CD14-positive monocyte (primary cell): ENCODE data around the gene AARSD1. TPM values are rescaled to one million over a fixed set of nuclear protein-coding genes. Genes with fewer than 3 reads are reported as not detected.
A peak's percentile ranks its signal among the peaks of the same experiment; 100 is the strongest.
"Not testable (repeated sequence)": the region's sequence is repeated elsewhere in the genome, so short reads cannot be mapped to it uniquely, and the experiment has no call there.

Experiments
- DNase-seq, 3 donors: peaks; one replicate each; pipeline ENCODE4 v3.0.0-alpha.2; 2011 to 2022
- H2AFZ ChIP-seq: 2 replicates; pipeline ENCODE4 v1.6.0; 2012; ENCODE audit warnings: mild to moderate bottlenecking, low read depth, low read length, inconsistent platforms; ENCODE audit not compliant: insufficient read depth, poor library complexity, severe bottlenecking
- H3K27ac ChIP-seq, 2 donors: 1 replicate in 1 of 2; 2 replicates in 1 of 2; pipeline ENCODE4 v1.5.1; 2012 to 2013; ENCODE audit warnings: low read length in 2 of 2, control low read depth in 1 of 2, inconsistent platforms in 1 of 2, low read depth in 1 of 2, mild to moderate bottlenecking in 1 of 2
- H3K27me3 ChIP-seq, 2 donors: one replicate each; pipeline versions ENCODE4 v1.6.0 to v1.6.1; 2011 to 2013; ENCODE audit warnings: low read length in 2 of 2; ENCODE audit not compliant: control insufficient read depth in 2 of 2, insufficient read depth in 2 of 2
- H3K36me3 ChIP-seq, 2 donors: replicated peaks in 1 of 2; 1 replicate in 1 of 2; 2 replicates in 1 of 2; pipeline versions ENCODE4 v1.5.1 to v1.6.1; 2012 to 2013; ENCODE audit warnings: low read length in 2 of 2, control low read depth in 1 of 2, inconsistent platforms in 1 of 2, mild to moderate bottlenecking in 1 of 2; ENCODE audit not compliant: insufficient read depth in 2 of 2, control insufficient read depth in 1 of 2
- H3K4me1 ChIP-seq, 2 donors: 1 replicate in 1 of 2; 2 replicates in 1 of 2; pipeline versions ENCODE4 v1.5.1 to v1.6.1; 2012 to 2013; ENCODE audit warnings: low read length in 2 of 2, control low read depth in 1 of 2, inconsistent platforms in 1 of 2, mild to moderate bottlenecking in 1 of 2, moderate library complexity in 1 of 2; ENCODE audit not compliant: insufficient read depth in 2 of 2, control insufficient read depth in 1 of 2
- H3K4me2 ChIP-seq: replicated peaks from 2 replicates; pipeline ENCODE3; 2012; ENCODE audit warnings: low read length, moderate library complexity, mild to moderate bottlenecking; ENCODE audit not compliant: poor library complexity, severe bottlenecking; ENCODE audit errors: extremely low read depth
- H3K4me3 ChIP-seq, 3 experiments: fragments of 200-600 bp in 1 of 3; sonication (generic) in 1 of 3; replicated peaks in 1 of 3; 1 replicate in 2 of 3; 2 replicates in 1 of 3; pipeline ENCODE4 v1.5.1; 2011 to 2013; ENCODE audit warnings: low read length in 3 of 3, mild to moderate bottlenecking in 3 of 3, control low read depth in 2 of 3, low read depth in 2 of 3, inconsistent platforms in 1 of 3, moderate library complexity in 1 of 3
- H3K79me2 ChIP-seq: 2 replicates; pipeline ENCODE4 v1.6.0; 2012; ENCODE audit warnings: mild to moderate bottlenecking, control low read depth, inconsistent platforms, low read length, moderate library complexity; ENCODE audit not compliant: insufficient read depth
- H3K9ac ChIP-seq: 2 replicates; pipeline ENCODE4 v1.6.0; 2017; ENCODE audit warnings: low read length, mild to moderate bottlenecking; ENCODE audit not compliant: insufficient read depth, poor library complexity, severe bottlenecking
- H3K9me3 ChIP-seq, 2 donors: replicated peaks in 1 of 2; 1 replicate in 1 of 2; 2 replicates in 1 of 2; pipeline versions ENCODE4 v1.5.1 to v1.6.1; 2012 to 2013; ENCODE audit warnings: low read length in 2 of 2, control low read depth in 1 of 2; ENCODE audit not compliant: control insufficient read depth in 1 of 2, insufficient read depth in 1 of 2
- H4K20me1 ChIP-seq: 2 replicates; pipeline ENCODE4 v1.6.0; 2012; ENCODE audit warnings: mild to moderate bottlenecking, low read length, control low read depth, moderate library complexity; ENCODE audit not compliant: insufficient read depth
- H3K27ac Mint-ChIP-seq, 7 donors: one replicate each; pipeline ENCODE4 v1.8.0; 2020; ENCODE audit warnings: mild to moderate bottlenecking in 7 of 7, mixed read lengths in 7 of 7, moderate library complexity in 6 of 7, inconsistent platforms in 2 of 7
- H3K27me3 Mint-ChIP-seq, 3 donors: one replicate each; pipeline ENCODE4 v1.8.0; 2021 to 2022; ENCODE audit warnings: low read depth in 3 of 3, mild to moderate bottlenecking in 3 of 3, mixed read lengths in 3 of 3, moderate library complexity in 3 of 3, inconsistent platforms in 1 of 3
- H3K36me3 Mint-ChIP-seq, 2 donors: one replicate each; pipeline ENCODE4 v1.8.0; 2020; ENCODE audit warnings: mixed read lengths in 2 of 2, inconsistent platforms in 1 of 2, mild to moderate bottlenecking in 1 of 2
- H3K4me1 Mint-ChIP-seq: one replicate; pipeline ENCODE4 v1.8.0; 2020; ENCODE audit warnings: mild to moderate bottlenecking, mixed read lengths
- H3K4me3 Mint-ChIP-seq, 2 donors: one replicate each; pipeline ENCODE4 v1.8.0; 2020; ENCODE audit warnings: mild to moderate bottlenecking in 2 of 2, mixed read lengths in 2 of 2, moderate library complexity in 1 of 2
- H3K9me3 Mint-ChIP-seq, 7 donors: one replicate each; pipeline ENCODE4 v1.8.0; 2020 to 2022; ENCODE audit warnings: mixed read lengths in 7 of 7, mild to moderate bottlenecking in 6 of 7, moderate library complexity in 6 of 7, inconsistent platforms in 2 of 7
- WGBS: methylation state at CpG from one replicate; pipeline ENCODE4 v1.1.5; 2013; ENCODE audit warnings: missing lambda C conversion rate; ENCODE audit not compliant: insufficient coverage; 5-methylcytosine and 5-hydroxymethylcytosine counted together
- intact Hi-C, 2 donors: fragments of 100-400 bp; cut with micrococcal nuclease; formaldehyde crosslinking; loops; one replicate each; pipeline versions ENCODE4 v1.15.0 to v1.15.1; 2023
- polyA plus RNA-seq, 3 donors: library from polyadenylated mRNA; depleted of rRNA in 1 of 3; unstranded in 2 of 3; stranded (reverse) in 1 of 3; fragments of 300-500 nt in 2 of 3; fragments of >200 nt in 1 of 3; fragmentation: Illumina TruSeq in 2 of 3; gene quantifications; 1 replicate in 2 of 3; 2 replicates in 1 of 3; pipeline ENCODE4 v1.2.3, GENCODE V29; 2012 to 2021
- TF ChIP-seq, protein P1 (sequence below): fragments of 200-600 bp; IDR thresholded peaks from one replicate; pipeline ENCODE4 v1.8.0; 2022; ENCODE audit warnings: antibody characterized with exemption, mild to moderate bottlenecking

AARSD1 gene
- polyA plus RNA-seq, 3 donors: 14.4 to 31.8 (median 17.4) TPM

DNA sequence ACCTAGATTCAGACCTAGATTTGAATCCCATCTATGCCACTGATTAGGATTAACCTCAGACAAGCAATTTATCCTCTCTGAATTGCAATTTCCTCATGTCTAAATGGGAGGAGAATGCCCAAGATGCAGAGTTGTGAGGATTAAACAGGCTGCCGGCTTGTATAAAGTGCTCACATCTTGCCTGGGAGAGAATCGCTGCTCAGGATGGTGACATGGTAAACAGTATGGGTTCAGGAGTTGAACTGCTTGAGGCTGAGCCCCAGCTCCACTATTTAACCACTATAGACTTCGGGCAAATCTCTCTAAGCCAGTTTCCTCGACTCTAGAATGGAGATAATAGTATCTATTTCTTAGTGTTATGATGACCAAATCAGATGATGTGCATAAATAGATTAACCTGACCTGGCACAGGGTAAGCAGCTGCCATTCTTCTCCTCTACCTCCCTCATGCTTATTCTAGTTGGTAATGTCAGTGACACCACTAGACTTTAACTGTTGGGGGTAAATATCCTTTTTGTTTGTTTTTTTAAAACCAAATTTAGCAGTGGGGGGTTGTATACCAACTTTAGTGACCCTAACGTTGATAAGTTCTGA is 33.2 kb upstream of the AARSD1 start:
- H3K4me3 ChIP-seq: peak overlapping the region in 2 of 3 experiments; percentile 4 to 99
- Mint-ChIP-seq H3K27ac (peak overlapping the region; percentile 91 to 99 (median 99)), H3K9me3 (no peaks in the 10 kb centered on the region), H3K36me3 (peaks cover 49 to 58% of the 10 kb centered on the region in 2 donors), H3K4me1 (peaks cover 45% of the 10 kb centered on the region), H3K4me3 (peak overlapping the region; percentile 91 to 99), H3K27me3 (peaks cover 0 to 3% (median 0%) of the 10 kb centered on the region in 3 donors)
- peaks cover 46 to 49% of the 10 kb centered on the region in 2 donors for H3K4me1 ChIP-seq
- WGBS: no CpG with 5 or more reads among the region's 5 CpGs
- H4K20me1 ChIP-seq: peaks cover 39% of the 10 kb centered on the region
- H3K27ac ChIP-seq: peak overlapping the region; percentile 67 to 94
- H2AFZ ChIP-seq: peak overlapping the region; percentile 65
- TF ChIP-seq, protein P1, sequence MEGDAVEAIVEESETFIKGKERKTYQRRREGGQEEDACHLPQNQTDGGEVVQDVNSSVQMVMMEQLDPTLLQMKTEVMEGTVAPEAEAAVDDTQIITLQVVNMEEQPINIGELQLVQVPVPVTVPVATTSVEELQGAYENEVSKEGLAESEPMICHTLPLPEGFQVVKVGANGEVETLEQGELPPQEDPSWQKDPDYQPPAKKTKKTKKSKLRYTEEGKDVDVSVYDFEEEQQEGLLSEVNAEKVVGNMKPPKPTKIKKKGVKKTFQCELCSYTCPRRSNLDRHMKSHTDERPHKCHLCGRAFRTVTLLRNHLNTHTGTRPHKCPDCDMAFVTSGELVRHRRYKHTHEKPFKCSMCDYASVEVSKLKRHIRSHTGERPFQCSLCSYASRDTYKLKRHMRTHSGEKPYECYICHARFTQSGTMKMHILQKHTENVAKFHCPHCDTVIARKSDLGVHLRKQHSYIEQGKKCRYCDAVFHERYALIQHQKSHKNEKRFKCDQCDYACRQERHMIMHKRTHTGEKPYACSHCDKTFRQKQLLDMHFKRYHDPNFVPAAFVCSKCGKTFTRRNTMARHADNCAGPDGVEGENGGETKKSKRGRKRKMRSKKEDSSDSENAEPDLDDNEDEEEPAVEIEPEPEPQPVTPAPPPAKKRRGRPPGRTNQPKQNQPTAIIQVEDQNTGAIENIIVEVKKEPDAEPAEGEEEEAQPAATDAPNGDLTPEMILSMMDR: no peak
- intact Hi-C loops: loop anchor here (5.0 to 10.0 kb wide), 3 partner anchors 153 to 430 kb away; partner anchors contain the start of genes AOC2 (in 2 of the 2) and MLX (in 1 of the 2)
- H3K9ac ChIP-seq: no peak overlapping the region
- no peak for DNase-seq
- H3K27me3 ChIP-seq: no peaks in the 10 kb centered on the region
- peaks cover 33% of the 10 kb centered on the region for H3K79me2 ChIP-seq
- peak overlapping the region; percentile 90 for H3K4me2 ChIP-seq
- no peaks in the 10 kb centered on the region for H3K9me3 ChIP-seq
- peaks cover 27 to 50% of the 10 kb centered on the region in 2 donors for H3K36me3 ChIP-seq

DNA sequence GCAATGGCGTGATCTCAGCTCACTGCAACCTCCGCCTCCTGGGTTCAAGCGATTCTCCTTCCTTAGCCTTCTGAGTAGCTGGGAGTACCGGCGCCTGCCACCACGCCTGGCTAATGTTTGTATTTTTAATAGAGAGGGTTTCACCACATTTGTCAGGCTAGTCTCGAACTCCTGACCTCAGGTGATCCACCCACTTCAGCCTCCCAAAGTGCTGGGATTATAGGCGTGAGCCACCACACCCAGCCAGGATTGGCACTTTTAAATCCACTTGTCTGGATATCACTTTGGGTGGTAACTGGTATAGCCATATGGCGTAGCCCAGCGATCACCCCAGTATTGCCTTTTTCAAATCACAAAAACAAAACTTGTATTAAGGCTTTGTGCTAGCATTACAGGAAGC is 29.7 kb upstream of the AARSD1 start:
- H3K27ac ChIP-seq, H3K4me3 Mint-ChIP-seq, H3K9me3 Mint-ChIP-seq, H3K9ac ChIP-seq, H3K4me3 ChIP-seq, DNase-seq, H2AFZ ChIP-seq, H3K27me3 Mint-ChIP-seq, H3K27me3 ChIP-seq, H3K79me2 ChIP-seq, H3K9me3 ChIP-seq, H3K4me2 ChIP-seq: not testable (repeated sequence)
- Histone ChIP-seq H4K20me1 (peaks cover 10% of the 10 kb centered on the region), H3K36me3 (peaks cover 43 to 59% of the 10 kb centered on the region in 2 donors), H3K4me1 (peaks cover 10 to 13% of the 10 kb centered on the region in 2 donors)
- intact Hi-C loops: loop anchor here in 1 of 2 donors (10.0 kb wide), 1 partner anchor 149 kb away; the partner anchor contains the start of gene AOC2
- peak overlapping the region in 1 of 7 donors; percentile 21 for H3K27ac Mint-ChIP-seq
- H3K36me3 Mint-ChIP-seq: peaks cover 54 to 66% of the 10 kb centered on the region in 2 donors
- H3K4me1 Mint-ChIP-seq: peaks cover 14% of the 10 kb centered on the region
- WGBS: no CpG with 5 or more reads among the region's 10 CpGs
